Heart left ventricle (tissue), 16 donors: ENCODE results near the gene FKBP7. TPM values are rescaled to one million over a fixed set of nuclear protein-coding genes. Genes with fewer than 3 reads are reported as not detected.

ENCODE experiments used
- ATAC-seq, 4 donors: fragments of 200-7000 bp; cut with Tn5 transposase; one replicate each; pipeline ENCODE4 v1.9.1; 2020 to 2022; ENCODE audit warnings: moderate library complexity in 4 of 4, mild to moderate bottlenecking in 3 of 4, moderate number of reproducible peaks in 1 of 4
- DNase-seq, 5 donors: peaks; one replicate each; pipeline ENCODE4 v3.0.0-alpha.2; 2020
- H3K27ac ChIP-seq, 12 donors: fragments of 200-600 bp; sonication (generic) in 4 of 12; one replicate each; pipeline versions ENCODE4 v1.5.0 to v1.8.0; 2016 to 2022; ENCODE audit warnings: mild to moderate bottlenecking in 2 of 12
- H3K27me3 ChIP-seq, 9 donors: fragments of 200-600 bp; sonication (generic) in 2 of 9; one replicate each; pipeline versions ENCODE4 v1.5.1 to v1.8.0; 2016 to 2022; ENCODE audit warnings: mild to moderate bottlenecking in 3 of 9
- H3K36me3 ChIP-seq, 9 donors: fragments of 200-600 bp; sonication (generic) in 2 of 9; one replicate each; pipeline versions ENCODE4 v1.5.0 to v1.8.0; 2018 to 2022; ENCODE audit warnings: mild to moderate bottlenecking in 2 of 9
- H3K4me1 ChIP-seq, 12 donors: fragments of 200-600 bp; sonication (generic) in 4 of 12; one replicate each; pipeline versions ENCODE4 v1.5.0 to v1.8.0; 2016 to 2022; ENCODE audit warnings: mild to moderate bottlenecking in 3 of 12
- H3K4me3 ChIP-seq, 12 donors: fragments of 200-600 bp; sonication (generic) in 4 of 12; one replicate each; pipeline versions ENCODE4 v1.5.0 to v1.8.0; 2017 to 2022; ENCODE audit warnings: mild to moderate bottlenecking in 9 of 12, moderate library complexity in 4 of 12
- H3K9me3 ChIP-seq, 12 donors: fragments of 200-600 bp; sonication (generic) in 4 of 12; one replicate each; pipeline versions ENCODE4 v1.5.0 to v1.8.0; 2016 to 2022; ENCODE audit warnings: mild to moderate bottlenecking in 1 of 12
- CTCF ChIP-seq, 12 donors: fragments of 200-600 bp; sonication (generic) in 4 of 12; IDR thresholded peaks; one replicate each; pipeline versions ENCODE4 v1.5.0 to v1.8.0; 2018 to 2022; ENCODE audit warnings: antibody characterized with exemption in 12 of 12, mild to moderate bottlenecking in 5 of 12
- POLR2A ChIP-seq, 2 donors: fragments of 450-650 bp; IDR thresholded peaks; one replicate each; pipeline ENCODE4 v1.6.1; 2017; ENCODE audit warnings: antibody characterized with exemption in 2 of 2, mild to moderate bottlenecking in 2 of 2, moderate library complexity in 2 of 2
- WGBS, 4 donors: extraction: QIAGEN DNeasy Blood & Tissue Kit in 2 of 4; methylation state at CpG; one replicate each; pipeline versions ENCODE4 v1.1.5 to v1.1.7; 2013 to 2018; 5-methylcytosine and 5-hydroxymethylcytosine counted together
- intact Hi-C, 10 donors: fragments of 100-400 bp; cut with DNase I; formaldehyde crosslinking; loops; one replicate each; pipeline versions ENCODE4 v1.11.1 to v1.14.2; 2022
- polyA plus RNA-seq, 2 donors: library from polyadenylated mRNA; stranded (reverse); fragments of 200-250 nt; gene quantifications; one replicate each; pipeline ENCODE4 v1.2.3, GENCODE V29; 2013
- total RNA-seq, 9 donors: library from RNA; depleted of rRNA in 2 of 9; stranded (reverse); fragments of >200 nt in 2 of 9; fragmentation: NEBNext Ultra II Directional in 3 of 9; extraction: Animal tissue kit (Norgen Biotek cat#: 25700) in 3 of 9; gene quantifications; one replicate each; pipeline versions ENCODE4 v1.1.0 to v1.2.4, GENCODE V29; 2016 to 2023
- donor health status: ischemic (EF 13 %, LVEDD 7.1; RV severe dilation, severe dysfunction).
- donor health status: healthy with polysubstance abuse.
- donor health status: DM: no; HTN: yes; CAD: no.
- donor health status: DM: no; HTN: no; CAD: no.
- donor health status: ischemic (EF 25% LVEDD 6.9; RV normal size, moderate dysfunction).
- donor health status: ischemic (EF 25% LVEDD 5.7; RV mildly dilated, moderate dysfunction).
- donor health status: healthy.
- donor health status: DM: yes; HTN: yes; CAD: no.
- donor health status: ischemic (EF 35%, LVEDD 5.7; RV mildly dilated, moderate dysfunction).
- donor health status: nonischemic (EF 11% LVEDD 7.7; RV severe dilation, severe dysfunction).
- donor health status: DM: yes; HTN: yes; CAD: no.
- donor health status: PGD.
- donor health status: ischemic (EF 29% LVEDD 5.4; RV normal size, mild dysfunction).
- donor health status: nonischemic (EF 23%, LVEDD 6.1; RV moderate dilation, normal function).

FKBP7 gene
- total and polyA plus RNA-seq, 11 donors, result 5.3 to 11.8 (median 9.0) TPM

GRCh38 chr2:178517496-178517895 is 39.1 kb upstream of the FKBP7 start:
- Histone ChIP-seq H3K4me3 (no peak overlapping the region), H3K9me3 (no peaks in the 10 kb centered on the region), H3K4me1 (no peaks in the 10 kb centered on the region), H3K27me3 (no peaks in the 10 kb centered on the region), H3K27ac (no peak overlapping the region), H3K36me3 (peaks cover 0 to 49% (median 28%) of the 10 kb centered on the region in 9 donors)
- ATAC-seq, result no peak
- DNase-seq, result no peak
- 76 to 85% (median 80%) methylated on average over 1 of the region's 1 CpG for WGBS, 4 donors
- intact Hi-C loops, result no loop called here
- TF ChIP-seq POLR2A (IDR thresholded peaks at IDR 0.05) (no peak), CTCF (IDR thresholded peaks at IDR 0.05) (no peak)

GRCh38 chr2:178514664-178515063 is 36.3 kb upstream of the FKBP7 start:
- Histone ChIP-seq H3K27me3 (no peaks in the 10 kb centered on the region), H3K4me3 (no peak overlapping the region), H3K4me1 (no peaks in the 10 kb centered on the region), H3K27ac (no peak overlapping the region), H3K36me3 (peaks cover 0 to 75% (median 48%) of the 10 kb centered on the region in 9 donors), H3K9me3 (no peaks in the 10 kb centered on the region)
- intact Hi-C loops, result no loop called here
- WGBS, 4 donors, result 92 to 95% (median 94%) methylated on average over 2 of the region's 2 CpGs
- DNase-seq (no peak), ATAC-seq (no peak)
- no peak for TF ChIP-seq POLR2A (IDR thresholded peaks at IDR 0.05)
- TF ChIP-seq CTCF (IDR thresholded peaks at IDR 0.05), result no peak

- DNase-seq (no peak), ATAC-seq (no peak)
- Histone ChIP-seq H3K4me1 (no peaks in the 10 kb centered on the region), H3K4me3 (no peak overlapping the region), H3K27ac (no peak overlapping the region), H3K36me3 (peaks cover 0 to 75% (median 45%) of the 10 kb centered on the region in 9 donors), H3K27me3 (no peaks in the 10 kb centered on the region), H3K9me3 (no peaks in the 10 kb centered on the region)
- 96 to 100% (median 97%) methylated on average over 4 of the region's 4 CpGs for WGBS, 4 donors
- intact Hi-C loops, result no loop called here
- no peak for TF ChIP-seq CTCF (IDR thresholded peaks at IDR 0.05)
- TF ChIP-seq POLR2A (IDR thresholded peaks at IDR 0.05), result no peak
Measured at GRCh38 chr2:178513876-178514275, 35.5 kb upstream of the FKBP7 start.

GRCh38 chr2:178512484-178512883 is 34.1 kb upstream of the FKBP7 start:
- Histone ChIP-seq H3K36me3 (peaks cover 0 to 68% (median 31%) of the 10 kb centered on the region in 9 donors), H3K4me3 (no peak overlapping the region), H3K27me3 (no peaks in the 10 kb centered on the region), H3K4me1 (no peaks in the 10 kb centered on the region), H3K27ac (no peak overlapping the region), H3K9me3 (no peaks in the 10 kb centered on the region)
- intact Hi-C loops, result no loop called here
- 96 to 100% (median 98%) methylated on average over 2 of the region's 2 CpGs for WGBS, 4 donors
- DNase-seq (no peak), ATAC-seq (no peak)
- TF ChIP-seq CTCF (IDR thresholded peaks at IDR 0.05), result no peak
- TF ChIP-seq POLR2A (IDR thresholded peaks at IDR 0.05), result no peak
